AG04449 (cell line): ENCODE results near the gene DISC1.

Experiments
- CTCF ChIA-PET: fragments of 350-600 bp; formaldehyde crosslinking; extraction: SDS; loops from one replicate; lab custom pipeline; 2021; ENCODE audit warnings: antibody characterized with exemption; lab: Yijun Ruan, JAX
- POLR2A ChIA-PET: fragments of 400-600, 350-600 bp; formaldehyde crosslinking; extraction: SDS; loops from one replicate; lab custom pipeline; 2020; ENCODE audit warnings: antibody characterized with exemption, inconsistent platforms; lab: Yijun Ruan, JAX
- DNase-seq: peaks from one replicate; pipeline ENCODE4 v3.0.0-alpha.2; 2010; ENCODE audit warnings: low read depth, low spot score
- H3K4me3 ChIP-seq: 2 replicates; pipeline ENCODE4 v1.5.1; 2011; ENCODE audit warnings: low read depth, mild to moderate bottlenecking, control low read depth, low read length
- CTCF ChIP-seq: IDR thresholded peaks from one replicate; pipeline ENCODE4 v1.5.1; 2011; ENCODE audit warnings: mild to moderate bottlenecking, moderate library complexity, low read length, control low read depth, inconsistent platforms; ENCODE audit not compliant: insufficient read depth; ENCODE audit errors: missing control alignments

DISC1 gene

GRCh38 chr1:231970684-231971083, 344.1 kb downstream of the DISC1 start:
- no peak for TF ChIP-seq CTCF
- ChIA-PET POLR2A (no interaction called here), CTCF (no interaction called here)
- DNase-seq: no peak
- H3K4me3 ChIP-seq: no peak overlapping the region

GRCh38 chr1:231971397-231972110, 345.0 kb downstream of the DISC1 start:
- CTCF ChIA-PET: no interaction called here
- POLR2A ChIA-PET: no interaction called here
- no peak for TF ChIP-seq CTCF
- DNase-seq: no peak
- no peak overlapping the region for H3K4me3 ChIP-seq

GRCh38 chr1:231972111-231972445, 345.5 kb downstream of the DISC1 start:
- TF ChIP-seq CTCF: no peak
- ChIA-PET POLR2A (no interaction called here), CTCF (no interaction called here)
- DNase-seq: no peak
- no peak overlapping the region for H3K4me3 ChIP-seq

- DNase-seq: no peak
- POLR2A ChIA-PET: no interaction called here
- no peak for TF ChIP-seq CTCF
- CTCF ChIA-PET: no interaction called here
- H3K4me3 ChIP-seq: no peak overlapping the region
These were observed 347.2 kb downstream of the DISC1 start for GRCh38 chr1:231973830-231974229.

- no peak overlapping the region for H3K4me3 ChIP-seq
- ChIA-PET CTCF (no interaction called here), POLR2A (no interaction called here)
- no peak for DNase-seq
- no peak for TF ChIP-seq CTCF
These were observed 349.6 kb downstream of the DISC1 start for GRCh38 chr1:231976231-231976630.

GRCh38 chr1:231981675-231982074, 355.1 kb downstream of the DISC1 start:
- DNase-seq: no peak
- H3K4me3 ChIP-seq: no peak overlapping the region
- no peak for TF ChIP-seq CTCF
- ChIA-PET CTCF (no interaction called here), POLR2A (no interaction called here)
